HG02973 (cell line): Measurements from ENCODE around the gene IL18BP.

Experiments used
- ATAC-seq: cut with Tn5 transposase; IDR thresholded peaks from one replicate; pipeline ENCODE4 v1.9.1; 2021; ENCODE audit warnings: moderate library complexity; ENCODE audit not compliant: unreplicated experiment

Gene IL18BP

GRCh38 chr11:72010529-72011233, 12.0 kb downstream of the IL18BP start:
- ATAC-seq = no peak

- ATAC-seq = no peak
Observed at GRCh38 chr11:72012091-72012630, 13.5 kb downstream of the IL18BP start.

GRCh38 chr11:72012897-72013721, 14.4 kb downstream of the IL18BP start:
- no peak for ATAC-seq

GRCh38 chr11:72013765-72014711, 15.3 kb downstream of the IL18BP start:
- no peak for ATAC-seq

- no peak for ATAC-seq
Observed at GRCh38 chr11:72014761-72015320, 16.1 kb downstream of the IL18BP start.

GRCh38 chr11:72015511-72016061, 16.9 kb downstream of the IL18BP start:
- ATAC-seq = no peak

- ATAC-seq = no peak
Observed at GRCh38 chr11:72018171-72018570, 19.5 kb downstream of the IL18BP start.

- no peak for ATAC-seq
Observed at GRCh38 chr11:72023335-72023734, 24.6 kb downstream of the IL18BP start.

- ATAC-seq = no peak
Observed at GRCh38 chr11:72024069-72024754, 25.5 kb downstream of the IL18BP start.

- no peak for ATAC-seq
Observed at GRCh38 chr11:72026090-72026489, 27.4 kb downstream of the IL18BP start.

- no peak for ATAC-seq
Observed at GRCh38 chr11:72030472-72031045, 31.9 kb downstream of the IL18BP start.

- ATAC-seq = no peak
Observed at GRCh38 chr11:72036687-72037086, 38.0 kb downstream of the IL18BP start.

- ATAC-seq = no peak
Observed at GRCh38 chr11:72037554-72038311, 39.0 kb downstream of the IL18BP start.

- ATAC-seq = no peak
Observed at GRCh38 chr11:72038491-72038890, 39.8 kb downstream of the IL18BP start.

- ATAC-seq = no peak
Observed at GRCh38 chr11:72039031-72039855, 40.5 kb downstream of the IL18BP start.

GRCh38 chr11:72039856-72040401, 41.2 kb downstream of the IL18BP start:
- no peak for ATAC-seq
